K562 (cell line): Measurements from ENCODE around the gene NAIF1. TPM values are rescaled to one million over a fixed set of nuclear protein-coding genes. Genes with fewer than 3 reads are reported as not detected.

Experiments used
- CTBP1 ChIP-seq: fragments of 450-650 bp; IDR thresholded peaks from 2 replicates; pipeline ENCODE4 v1.6.1; 2016; ENCODE audit warnings: borderline replicate concordance
- DACH1 ChIP-seq: fragments of 450-650 bp; IDR thresholded peaks from 2 replicates; pipeline ENCODE4 v1.6.1; 2018; ENCODE audit not compliant: partially characterized antibody
- MCM5 ChIP-seq: fragments of 450-650 bp; IDR thresholded peaks from 2 replicates; pipeline ENCODE4 v1.6.1; 2016; ENCODE audit warnings: low read depth
- PCBP1 ChIP-seq: fragments of 200-400 bp; formaldehyde crosslinking; IDR thresholded peaks from 2 replicates; pipeline ENCODE4 v1.6.1; 2018; ENCODE audit warnings: mild to moderate bottlenecking, low read depth, low read length; ENCODE audit not compliant: poor library complexity, severe bottlenecking
- PCBP2 ChIP-seq: fragments of 200-400 bp; formaldehyde crosslinking; IDR thresholded peaks from 2 replicates; pipeline ENCODE4 v1.6.1; 2018; ENCODE audit warnings: low read length, low read depth, mild to moderate bottlenecking, moderate library complexity; ENCODE audit not compliant: poor library complexity, severe bottlenecking
- PHB2 ChIP-seq: fragments of 450-650 bp; IDR thresholded peaks from 2 replicates; pipeline ENCODE4 v1.6.1; 2017; ENCODE audit warnings: low read depth
- RBM17 ChIP-seq: fragments of 200-400 bp; formaldehyde crosslinking; IDR thresholded peaks from 2 replicates; pipeline ENCODE4 v1.6.1; 2017; ENCODE audit warnings: low read depth, mild to moderate bottlenecking, low read length, borderline replicate concordance
- SIN3A ChIP-seq, 2 experiments: fragments of 150-350 bp in 1 of 2; IDR thresholded peaks; 2 replicates each; pipeline ENCODE4 v1.6.1; 2011 to 2016; ENCODE audit warnings: borderline replicate concordance in 2 of 2, low read depth in 2 of 2, low read length in 2 of 2, mild to moderate bottlenecking in 2 of 2, moderate library complexity in 2 of 2; ENCODE audit not compliant: control insufficient read depth in 1 of 2
- SIN3B ChIP-seq: fragments of 450-650 bp; IDR thresholded peaks from 2 replicates; pipeline ENCODE4 v1.6.1; 2017; ENCODE audit warnings: low read depth, mild to moderate bottlenecking, moderate library complexity
- SREBF2 ChIP-seq: sonication (generic); formaldehyde crosslinking; IDR thresholded peaks from 2 replicates; pipeline ENCODE4 v1.4.0; 2020; ENCODE audit warnings: mild to moderate bottlenecking, missing genetic modification reagents
- XRCC5 ChIP-seq: fragments of 200-400 bp; formaldehyde crosslinking; IDR thresholded peaks from 2 replicates; pipeline ENCODE4 v1.6.1; 2017; ENCODE audit warnings: low read depth, mild to moderate bottlenecking, low read length
- ZFPM2 ChIP-seq: fragments of 250-450 bp; sonication (Bioruptor Pico); IDR thresholded peaks from 2 replicates; pipeline ENCODE4 v1.5.1; 2022; ENCODE audit warnings: mild to moderate bottlenecking
- ZNF212 ChIP-seq: fragments of 450-650 bp; formaldehyde crosslinking; IDR thresholded peaks from 2 replicates; pipeline ENCODE4 v1.4.0; 2020; ENCODE audit warnings: mild to moderate bottlenecking
- ZNF551 ChIP-seq: fragments of 250-450 bp; sonication (Bioruptor Pico); IDR thresholded peaks from 2 replicates; pipeline ENCODE4 v1.5.0; 2021; ENCODE audit warnings: mild to moderate bottlenecking, moderate library complexity
- polyA plus RNA-seq, 8 experiments: library from polyadenylated mRNA; depleted of rRNA in 4 of 8; stranded (reverse) in 5 of 8; unstranded in 3 of 8; fragments of >200 nt; fragmentation: Nextera tagmentation in 2 of 8; fragmentation: Illumina TruSeq in 1 of 8; extraction: Ambion mirVana in 2 of 8; extraction: Trizol in 1 of 8; gene quantifications; 2 replicates each; pipeline versions ENCODE4 v1.2.1 to v1.2.3, GENCODE V29; 2011 to 2014; ENCODE audit warnings: inconsistent platforms in 1 of 8, missing spikeins in 1 of 8
- total RNA-seq, 7 experiments: library from RNA; depleted of rRNA in 6 of 7; stranded (reverse); fragments of >200 nt in 6 of 7; fragmentation: Illumina TruSeq in 2 of 7; extraction: Trizol in 2 of 7; gene quantifications; 2 replicates each; pipeline versions ENCODE4 v1.2.1 to v1.2.3, GENCODE V29; 2011 to 2021; ENCODE audit warnings: low replicate concordance in 1 of 7
- TF ChIP-seq, protein P1 (sequence below): sonication (generic); formaldehyde crosslinking; IDR thresholded peaks from 2 replicates; pipeline ENCODE4 v1.8.0; 2022; ENCODE audit warnings: mild to moderate bottlenecking, missing genetic modification reagents
- TF ChIP-seq, protein P2 (sequence below): sonication (generic); formaldehyde crosslinking; IDR thresholded peaks from 2 replicates; pipeline ENCODE4 v1.8.1; 2022; ENCODE audit warnings: missing genetic modification reagents
- TF ChIP-seq, protein P3 (sequence below): fragments of 250-450 bp; sonication (Bioruptor Pico); IDR thresholded peaks from 2 replicates; pipeline ENCODE4 v1.4.0; 2020; ENCODE audit warnings: mild to moderate bottlenecking
- TF ChIP-seq, protein P4 (sequence below): sonication (generic); formaldehyde crosslinking; IDR thresholded peaks from 2 replicates; pipeline ENCODE4 v1.8.0; 2022; ENCODE audit warnings: mild to moderate bottlenecking, missing genetic modification reagents, borderline replicate concordance

NAIF1 gene
- total and polyA plus RNA-seq, 9 of the 15 experiments (the other 6 are each of a cell fraction or from before 2014, with no cell fraction given): 4.8 to 26.6 (median 17.2) TPM

DNA sequence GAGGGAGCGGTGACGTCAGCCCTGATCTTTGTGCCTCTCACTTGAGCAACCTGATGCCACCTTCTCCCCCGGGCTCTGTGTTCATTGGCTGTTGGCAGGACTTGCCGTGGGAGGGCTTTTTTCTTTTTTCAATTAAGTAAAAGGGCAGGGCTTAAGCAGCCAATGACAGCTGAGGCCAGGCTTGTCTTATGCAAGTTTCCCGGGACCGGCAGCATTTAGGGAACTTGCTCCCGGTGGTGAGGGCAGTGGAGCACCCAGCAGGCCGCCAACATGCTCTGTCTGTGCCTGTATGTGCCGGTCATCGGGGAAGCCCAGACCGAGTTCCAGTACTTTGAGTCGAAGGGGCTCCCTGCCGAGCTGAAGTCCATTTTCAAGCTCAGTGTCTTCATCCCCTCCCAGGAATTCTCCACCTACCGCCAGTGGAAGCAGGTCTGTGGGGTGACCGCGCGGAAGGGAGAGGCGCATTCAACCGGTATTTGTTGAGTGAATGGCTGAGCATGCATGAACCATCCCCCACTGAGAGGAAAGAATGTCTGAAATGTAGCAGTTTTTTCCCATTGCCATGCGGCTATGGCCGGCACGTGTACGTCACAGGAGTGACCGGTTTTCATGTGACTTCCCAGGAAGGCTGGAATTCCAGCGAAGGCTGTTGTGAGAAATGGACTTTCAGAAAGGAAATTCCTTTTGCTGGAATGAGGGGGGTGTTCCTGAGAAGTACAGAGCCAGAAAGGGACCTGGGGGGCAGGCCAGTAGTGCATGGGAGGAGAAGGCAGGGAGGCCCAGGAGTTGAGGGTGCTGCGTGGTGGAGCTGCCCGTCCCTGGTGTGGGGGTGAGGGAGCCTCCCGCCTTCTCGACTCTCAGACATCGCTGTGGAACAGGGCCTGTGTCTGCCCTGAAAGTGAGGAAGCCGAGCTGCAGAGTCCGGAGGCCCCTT is 31.4 kb upstream of the NAIF1 start (continued):
- TF ChIP-seq, protein P1, sequence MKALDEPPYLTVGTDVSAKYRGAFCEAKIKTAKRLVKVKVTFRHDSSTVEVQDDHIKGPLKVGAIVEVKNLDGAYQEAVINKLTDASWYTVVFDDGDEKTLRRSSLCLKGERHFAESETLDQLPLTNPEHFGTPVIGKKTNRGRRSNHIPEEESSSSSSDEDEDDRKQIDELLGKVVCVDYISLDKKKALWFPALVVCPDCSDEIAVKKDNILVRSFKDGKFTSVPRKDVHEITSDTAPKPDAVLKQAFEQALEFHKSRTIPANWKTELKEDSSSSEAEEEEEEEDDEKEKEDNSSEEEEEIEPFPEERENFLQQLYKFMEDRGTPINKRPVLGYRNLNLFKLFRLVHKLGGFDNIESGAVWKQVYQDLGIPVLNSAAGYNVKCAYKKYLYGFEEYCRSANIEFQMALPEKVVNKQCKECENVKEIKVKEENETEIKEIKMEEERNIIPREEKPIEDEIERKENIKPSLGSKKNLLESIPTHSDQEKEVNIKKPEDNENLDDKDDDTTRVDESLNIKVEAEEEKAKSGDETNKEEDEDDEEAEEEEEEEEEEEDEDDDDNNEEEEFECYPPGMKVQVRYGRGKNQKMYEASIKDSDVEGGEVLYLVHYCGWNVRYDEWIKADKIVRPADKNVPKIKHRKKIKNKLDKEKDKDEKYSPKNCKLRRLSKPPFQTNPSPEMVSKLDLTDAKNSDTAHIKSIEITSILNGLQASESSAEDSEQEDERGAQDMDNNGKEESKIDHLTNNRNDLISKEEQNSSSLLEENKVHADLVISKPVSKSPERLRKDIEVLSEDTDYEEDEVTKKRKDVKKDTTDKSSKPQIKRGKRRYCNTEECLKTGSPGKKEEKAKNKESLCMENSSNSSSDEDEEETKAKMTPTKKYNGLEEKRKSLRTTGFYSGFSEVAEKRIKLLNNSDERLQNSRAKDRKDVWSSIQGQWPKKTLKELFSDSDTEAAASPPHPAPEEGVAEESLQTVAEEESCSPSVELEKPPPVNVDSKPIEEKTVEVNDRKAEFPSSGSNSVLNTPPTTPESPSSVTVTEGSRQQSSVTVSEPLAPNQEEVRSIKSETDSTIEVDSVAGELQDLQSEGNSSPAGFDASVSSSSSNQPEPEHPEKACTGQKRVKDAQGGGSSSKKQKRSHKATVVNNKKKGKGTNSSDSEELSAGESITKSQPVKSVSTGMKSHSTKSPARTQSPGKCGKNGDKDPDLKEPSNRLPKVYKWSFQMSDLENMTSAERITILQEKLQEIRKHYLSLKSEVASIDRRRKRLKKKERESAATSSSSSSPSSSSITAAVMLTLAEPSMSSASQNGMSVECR (CRISPR knock-in tag): no peak
- TF ChIP-seq RBM17 (no peak), PHB2 (no peak), SIN3B (no peak), CTBP1 (no peak; the same call in 1 of the 2 replicates), PCBP1 (no peak), DACH1 (no peak), SREBF2 (CRISPR knock-in tag) (no peak), MCM5 (no peak), ZNF212 (CRISPR knock-in tag) (no peak), XRCC5 (no peak), ZNF551 (no peak), ZFPM2 (CRISPR knock-in tag) (no peak), SIN3A (IDR thresholded peaks at IDR 0.05; ENCODE audit: borderline replicate concordance in 2 of 2, control insufficient read depth in 1 of 2, low read depth in 2 of 2, low read length in 2 of 2) (no peak), PCBP2 (no peak)
- TF ChIP-seq, protein P2, sequence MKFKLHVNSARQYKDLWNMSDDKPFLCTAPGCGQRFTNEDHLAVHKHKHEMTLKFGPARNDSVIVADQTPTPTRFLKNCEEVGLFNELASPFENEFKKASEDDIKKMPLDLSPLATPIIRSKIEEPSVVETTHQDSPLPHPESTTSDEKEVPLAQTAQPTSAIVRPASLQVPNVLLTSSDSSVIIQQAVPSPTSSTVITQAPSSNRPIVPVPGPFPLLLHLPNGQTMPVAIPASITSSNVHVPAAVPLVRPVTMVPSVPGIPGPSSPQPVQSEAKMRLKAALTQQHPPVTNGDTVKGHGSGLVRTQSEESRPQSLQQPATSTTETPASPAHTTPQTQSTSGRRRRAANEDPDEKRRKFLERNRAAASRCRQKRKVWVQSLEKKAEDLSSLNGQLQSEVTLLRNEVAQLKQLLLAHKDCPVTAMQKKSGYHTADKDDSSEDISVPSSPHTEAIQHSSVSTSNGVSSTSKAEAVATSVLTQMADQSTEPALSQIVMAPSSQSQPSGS (CRISPR knock-in tag): no peak
- TF ChIP-seq, protein P3, sequence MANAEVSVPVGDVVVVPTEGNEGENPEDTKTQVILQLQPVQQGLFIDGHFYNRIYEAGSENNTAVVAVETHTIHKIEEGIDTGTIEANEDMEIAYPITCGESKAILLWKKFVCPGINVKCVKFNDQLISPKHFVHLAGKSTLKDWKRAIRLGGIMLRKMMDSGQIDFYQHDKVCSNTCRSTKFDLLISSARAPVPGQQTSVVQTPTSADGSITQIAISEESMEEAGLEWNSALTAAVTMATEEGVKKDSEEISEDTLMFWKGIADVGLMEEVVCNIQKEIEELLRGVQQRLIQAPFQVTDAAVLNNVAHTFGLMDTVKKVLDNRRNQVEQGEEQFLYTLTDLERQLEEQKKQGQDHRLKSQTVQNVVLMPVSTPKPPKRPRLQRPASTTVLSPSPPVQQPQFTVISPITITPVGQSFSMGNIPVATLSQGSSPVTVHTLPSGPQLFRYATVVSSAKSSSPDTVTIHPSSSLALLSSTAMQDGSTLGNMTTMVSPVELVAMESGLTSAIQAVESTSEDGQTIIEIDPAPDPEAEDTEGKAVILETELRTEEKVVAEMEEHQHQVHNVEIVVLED (CRISPR knock-in tag): no peak
- TF ChIP-seq, protein P4, sequence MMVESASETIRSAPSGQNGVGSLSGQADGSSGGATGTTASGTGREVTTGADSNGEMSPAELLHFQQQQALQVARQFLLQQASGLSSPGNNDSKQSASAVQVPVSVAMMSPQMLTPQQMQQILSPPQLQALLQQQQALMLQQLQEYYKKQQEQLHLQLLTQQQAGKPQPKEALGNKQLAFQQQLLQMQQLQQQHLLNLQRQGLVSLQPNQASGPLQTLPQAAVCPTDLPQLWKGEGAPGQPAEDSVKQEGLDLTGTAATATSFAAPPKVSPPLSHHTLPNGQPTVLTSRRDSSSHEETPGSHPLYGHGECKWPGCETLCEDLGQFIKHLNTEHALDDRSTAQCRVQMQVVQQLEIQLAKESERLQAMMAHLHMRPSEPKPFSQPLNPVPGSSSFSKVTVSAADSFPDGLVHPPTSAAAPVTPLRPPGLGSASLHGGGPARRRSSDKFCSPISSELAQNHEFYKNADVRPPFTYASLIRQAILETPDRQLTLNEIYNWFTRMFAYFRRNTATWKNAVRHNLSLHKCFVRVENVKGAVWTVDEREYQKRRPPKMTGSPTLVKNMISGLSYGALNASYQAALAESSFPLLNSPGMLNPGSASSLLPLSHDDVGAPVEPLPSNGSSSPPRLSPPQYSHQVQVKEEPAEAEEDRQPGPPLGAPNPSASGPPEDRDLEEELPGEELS (CRISPR knock-in tag): no peak
